ENCODE data around the gene USP49. TPM values are rescaled to one million over a fixed set of nuclear protein-coding genes. Genes with fewer than 3 reads are reported as not detected.
"Not testable (repeated sequence)": the region's sequence is repeated elsewhere in the genome, so short reads cannot be mapped to it uniquely, and the experiment has no call there.

Gene USP49
- total RNA-seq (1 to 10 TPM; 1.8 to 2.6 (median 2.3) TPM), polyA plus RNA-seq (1.5 TPM)
- long read RNA-seq, donor 1, partial matches to known transcripts, result 0 of 3 reads
- long read RNA-seq, donor 1, other reads (novel, unspliced or antisense), result 3 of 3 reads
- long read RNA-seq, donor 2, partial matches to known transcripts, result 1 of 1 reads
- long read RNA-seq, donor 2, other reads (novel, unspliced or antisense), result 0 of 1 reads
- long read RNA-seq, donor 3, partial matches to known transcripts, result 0 of 13 reads
- long read RNA-seq, donor 3, other reads (novel, unspliced or antisense), result 13 of 13 reads
- long read RNA-seq, donor 4, partial matches to known transcripts, result 0 of 2 reads
- long read RNA-seq, donor 4, other reads (novel, unspliced or antisense), result 2 of 2 reads

DNA sequence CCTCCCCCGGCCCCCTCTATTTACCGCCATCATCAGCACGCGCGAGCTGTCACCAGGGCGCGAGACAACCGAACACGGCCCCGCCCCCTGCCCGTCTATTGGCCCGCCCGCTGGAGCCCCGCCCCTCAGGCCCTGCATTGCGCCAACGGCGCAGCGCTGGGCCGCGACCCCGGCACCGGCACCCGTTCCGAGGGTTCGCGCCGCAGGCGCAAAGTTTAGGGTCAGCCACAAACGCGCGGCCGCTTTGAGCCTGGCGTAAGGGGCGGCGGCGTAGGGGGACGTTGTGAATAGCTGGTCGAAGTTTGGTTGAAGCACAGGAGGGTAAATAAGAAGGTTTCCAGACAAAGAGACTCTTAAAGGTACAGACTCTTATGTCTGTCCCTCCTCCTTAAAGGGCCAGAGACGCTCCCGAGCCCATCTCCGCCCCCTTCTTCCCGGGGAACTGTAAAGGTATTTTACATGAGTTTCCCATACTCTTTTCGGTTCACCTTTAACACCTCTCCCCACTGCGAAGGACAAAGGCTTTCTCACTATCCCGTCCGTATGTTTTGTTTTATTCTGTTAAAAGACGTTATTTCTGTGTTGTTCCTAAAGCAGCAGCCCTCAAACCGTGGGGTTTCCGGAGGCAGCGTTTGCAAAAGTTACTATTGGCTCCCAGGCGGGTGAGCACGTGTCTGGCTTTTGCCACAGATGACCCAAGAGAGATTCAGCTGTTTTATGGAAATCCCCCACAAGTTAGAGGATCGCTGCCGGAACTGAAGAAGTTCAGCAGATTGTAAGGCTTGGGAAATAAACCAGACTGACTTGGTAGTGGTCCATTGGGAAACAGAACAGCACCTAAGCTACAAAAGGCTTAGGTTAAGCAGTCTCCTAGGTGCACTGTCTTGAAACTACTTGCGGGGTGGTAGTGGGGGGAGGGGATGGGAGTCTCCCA lies at the start of gene USP49:
Gene USP49, minus strand, starts transcription at position 76 of the 934 bp plus-strand sequence. CDS start 88,392 bp downstream, outside the sequence.
- no peaks in the 10 kb centered on the region for H3K9me3 ChIP-seq (ENCODE audit: control insufficient read depth, low read length)
- peak within 1 kb of the TSS; percentile 56 for H3K27ac ChIP-seq (ENCODE audit: low read length)
- no peaks in the 10 kb centered on the region for H3K27me3 ChIP-seq (ENCODE audit: control insufficient read depth, insufficient read depth)
- DNase-seq (peak; percentile 88 to 96 (median 95)), ATAC-seq (peak; percentile 99)
- intact Hi-C loops (cut with DNase I), result no loop called here
- WGBS, result under 1% methylated on average over 55 of the region's 55 CpGs
- H3K4me1 ChIP-seq (ENCODE audit: control insufficient read depth, insufficient read depth, low read length), result peaks cover 4% of the 10 kb centered on the region
- peak within 1 kb of the TSS; percentile 82 for H3K4me3 ChIP-seq (ENCODE audit: low read length)

DNA sequence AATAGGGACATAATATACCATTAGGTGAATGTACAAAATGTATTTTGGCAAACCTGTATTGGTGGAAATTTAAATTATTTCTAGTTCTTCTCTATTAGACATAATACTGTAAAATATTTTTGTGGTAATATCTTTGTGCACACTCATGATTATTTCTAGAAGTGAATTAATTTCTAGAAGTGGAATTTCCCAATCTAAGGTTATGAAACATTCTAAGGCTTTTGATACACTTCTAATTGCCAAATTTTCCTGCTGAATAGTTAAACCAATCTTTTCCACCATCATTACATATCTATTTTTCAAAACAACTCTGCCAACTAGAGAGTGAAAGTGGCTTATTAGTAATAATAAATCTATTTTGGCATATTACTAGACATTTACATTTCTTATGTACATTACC lies 48.3 kb upstream of the USP49 start:
- no peak overlapping the region for H3K27ac ChIP-seq (ENCODE audit: low read length)
- ATAC-seq (no peak), DNase-seq (no peak)
- H3K9me3 ChIP-seq (ENCODE audit: control insufficient read depth, low read length), result no peaks in the 10 kb centered on the region
- H3K4me1 ChIP-seq (ENCODE audit: control insufficient read depth, insufficient read depth, low read length), result peaks cover 15% of the 10 kb centered on the region
- no peak overlapping the region for H3K4me3 ChIP-seq (ENCODE audit: low read length)
- H3K27me3 ChIP-seq (ENCODE audit: control insufficient read depth, insufficient read depth), result no peaks in the 10 kb centered on the region
- intact Hi-C loops (cut with DNase I), result loop anchor here in 2 of 4 donors (5.0 kb wide), 2 partner anchors 99 to 104 kb away; no protein-coding TSS in a partner anchor

DNA sequence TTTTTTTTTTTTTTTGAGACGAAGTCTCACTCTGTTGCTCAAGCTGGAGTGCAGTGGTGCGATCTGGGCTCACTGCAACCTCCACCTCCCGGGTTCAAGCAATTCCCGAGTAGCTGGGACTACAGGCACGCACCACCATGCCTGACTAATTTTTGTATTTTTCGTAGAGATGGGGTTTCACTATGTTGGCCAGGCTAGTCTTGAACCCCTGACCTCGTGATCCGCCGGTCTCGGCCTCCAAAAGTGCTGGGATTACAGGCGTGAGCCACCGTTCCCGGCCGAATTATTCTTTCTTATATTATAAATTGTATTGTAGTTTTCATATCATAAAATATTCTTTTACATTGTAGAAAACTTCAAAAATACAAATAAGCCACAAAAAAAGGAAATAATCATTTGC lies 47.7 kb upstream of the USP49 start:
- not testable (repeated sequence) for DNase-seq; H3K27me3 ChIP-seq (ENCODE audit: control insufficient read depth, insufficient read depth); H3K9me3 ChIP-seq (ENCODE audit: control insufficient read depth, low read length); H3K4me3 ChIP-seq (ENCODE audit: low read length); ATAC-seq; H3K27ac ChIP-seq (ENCODE audit: low read length)
- peaks cover 20% of the 10 kb centered on the region for H3K4me1 ChIP-seq (ENCODE audit: control insufficient read depth, insufficient read depth, low read length)
- 94% methylated on average over 14 of the region's 14 CpGs for WGBS
- intact Hi-C loops (cut with DNase I), result loop anchor here in 2 of 4 donors (5.0 kb wide), 2 partner anchors 99 to 104 kb away; no protein-coding TSS in a partner anchor

DNA sequence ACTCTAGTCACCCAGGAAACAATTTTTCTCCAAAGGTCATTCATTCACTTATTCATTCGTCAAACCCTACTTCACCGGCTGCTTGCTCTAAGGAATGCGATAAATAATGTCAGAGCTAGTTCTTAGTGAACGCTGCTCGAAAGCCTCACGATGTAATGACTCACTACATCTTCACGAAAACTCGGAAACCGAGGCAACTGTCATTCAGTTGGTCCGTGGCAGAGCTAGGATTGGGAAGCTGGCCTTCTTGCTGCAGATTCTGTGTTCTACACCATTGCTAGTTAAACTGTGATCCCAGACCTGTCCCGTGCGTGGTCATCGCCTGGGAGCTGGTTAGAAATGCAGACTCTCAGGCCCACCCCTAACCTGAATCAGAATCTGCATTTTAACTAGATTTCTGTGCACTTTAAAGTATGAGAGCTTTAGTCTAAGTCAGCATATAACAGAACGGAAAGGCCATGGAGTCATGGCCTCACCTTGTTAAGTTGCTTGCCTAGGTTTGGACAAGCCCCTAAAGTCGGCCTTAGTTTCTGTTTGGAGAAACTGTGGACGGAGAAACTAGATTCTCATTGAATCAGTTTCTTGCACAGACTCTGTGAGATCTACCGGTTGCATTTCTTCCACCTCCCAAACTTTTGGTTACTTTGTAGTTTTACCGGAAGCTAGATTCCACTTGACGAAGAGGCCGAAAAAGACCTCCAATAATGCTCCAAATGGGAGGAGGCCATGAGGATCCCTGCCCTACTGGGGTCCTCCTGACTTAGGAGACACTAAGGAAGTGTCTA lies 47.1 kb upstream of the USP49 start:
- 41% methylated on average over 20 of the region's 20 CpGs for WGBS
- Histone ChIP-seq H3K4me3 (ENCODE audit: low read length) (peak overlapping the region; percentile 84), H3K27me3 (ENCODE audit: control insufficient read depth, insufficient read depth) (no peaks in the 10 kb centered on the region), H3K4me1 (ENCODE audit: control insufficient read depth, insufficient read depth, low read length) (peaks cover 20% of the 10 kb centered on the region), H3K27ac (ENCODE audit: low read length) (peak overlapping the region; percentile 38), H3K9me3 (ENCODE audit: control insufficient read depth, low read length) (no peaks in the 10 kb centered on the region)
- intact Hi-C loops (cut with DNase I), result loop anchor here in 2 of 4 donors (5.0 kb wide), 2 partner anchors 100 to 105 kb away; no protein-coding TSS in a partner anchor
- ATAC-seq, result peak in 1 of 2 donors; percentile 1
- no peak for DNase-seq

DNA sequence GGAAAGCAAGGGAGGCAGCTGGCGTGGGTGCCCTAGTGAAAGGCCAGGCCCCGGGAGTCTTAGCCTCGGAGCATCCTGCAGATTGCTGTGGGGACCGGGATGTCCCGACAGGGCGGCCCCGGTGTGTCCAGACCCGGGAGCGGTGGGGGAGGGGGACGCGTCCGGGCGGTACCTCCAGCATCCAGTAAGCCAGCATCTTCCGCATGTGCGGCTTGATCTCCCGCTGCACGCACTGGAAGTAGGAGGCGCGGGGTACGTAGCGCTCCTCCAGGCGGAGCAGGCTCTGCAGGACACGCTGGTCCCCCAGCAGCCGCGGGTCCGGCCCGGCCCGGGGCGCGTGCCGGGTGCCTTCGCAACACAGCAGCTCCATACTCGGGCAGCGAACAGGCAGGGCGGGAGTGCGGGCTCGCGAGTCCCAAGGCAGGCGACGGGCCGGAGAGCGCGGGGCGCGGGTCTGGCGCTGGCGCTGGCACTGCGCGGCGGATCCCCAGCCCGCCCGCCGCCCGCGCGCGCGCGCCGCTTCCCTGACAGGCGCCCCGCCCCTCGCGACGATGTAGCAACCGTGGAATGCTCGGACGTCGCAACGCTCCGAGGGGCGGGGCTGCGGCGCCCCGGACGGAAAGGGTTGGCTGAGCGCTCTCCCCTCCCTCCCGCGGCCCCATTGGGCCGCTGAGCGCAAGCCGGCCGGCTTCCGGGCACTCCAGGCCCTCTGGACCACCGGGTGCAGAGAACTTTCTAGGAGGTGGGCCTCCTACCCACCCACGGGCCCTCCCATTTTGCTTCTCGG lies 46.3 kb upstream of the USP49 start, which contains the start of gene CCND3:
Gene CCND3, minus strand, starts transcription at position 529 of the 787 bp plus-strand sequence. Its CDS starts 159 bp downstream, at position 370.
- Histone ChIP-seq H3K4me1 (ENCODE audit: control insufficient read depth, insufficient read depth, low read length) (peaks cover 21% of the 10 kb centered on the region), H3K9me3 (ENCODE audit: control insufficient read depth, low read length) (no peaks in the 10 kb centered on the region), H3K27ac (ENCODE audit: low read length) (peak within 1 kb of the TSS; percentile 87), H3K27me3 (ENCODE audit: control insufficient read depth, insufficient read depth) (no peaks in the 10 kb centered on the region), H3K4me3 (ENCODE audit: low read length) (peak within 1 kb of the TSS; percentile 84)
- peak; percentile 91 to 95 for ATAC-seq
- peak; percentile 96 to 98 (median 97) for DNase-seq
- WGBS, result 1% methylated on average over 87 of the region's 87 CpGs
- intact Hi-C loops (cut with DNase I), result loop anchor here in 2 of 4 donors (5.0 kb wide), 2 partner anchors 101 to 106 kb away; no protein-coding TSS in a partner anchor

DNA sequence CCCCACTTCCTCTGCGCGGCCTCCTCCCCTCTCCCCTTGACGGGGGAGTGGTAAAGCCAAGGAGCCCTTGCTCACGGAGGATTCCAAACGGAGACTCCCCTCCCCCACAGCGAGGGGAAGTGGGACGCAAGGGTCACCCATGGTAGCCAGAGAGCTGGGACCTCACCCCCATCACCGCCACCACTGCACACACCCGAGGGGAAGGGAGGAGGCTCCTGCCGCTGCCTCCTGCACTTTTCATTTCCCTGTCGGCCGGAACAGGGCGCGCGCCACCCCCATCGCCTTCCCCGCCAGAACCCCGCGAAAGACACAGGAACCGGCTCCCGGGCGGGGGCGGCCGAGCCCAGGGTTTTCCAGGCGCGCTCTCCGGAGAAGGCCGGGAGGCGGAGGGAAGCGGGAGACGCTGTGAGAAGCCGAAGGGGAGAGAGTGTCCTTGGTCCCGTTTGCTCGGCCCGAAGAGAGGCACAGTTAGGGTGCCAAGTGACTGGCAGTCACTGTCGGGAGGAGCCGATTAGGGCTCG lies 45.6 kb upstream of the USP49 start:
- H3K4me1 ChIP-seq (ENCODE audit: control insufficient read depth, insufficient read depth, low read length), result peaks cover 22% of the 10 kb centered on the region
- intact Hi-C loops (cut with DNase I), result loop anchor here in 2 of 4 donors (5.0 kb wide), 2 partner anchors 101 to 106 kb away; no protein-coding TSS in a partner anchor

DNA sequence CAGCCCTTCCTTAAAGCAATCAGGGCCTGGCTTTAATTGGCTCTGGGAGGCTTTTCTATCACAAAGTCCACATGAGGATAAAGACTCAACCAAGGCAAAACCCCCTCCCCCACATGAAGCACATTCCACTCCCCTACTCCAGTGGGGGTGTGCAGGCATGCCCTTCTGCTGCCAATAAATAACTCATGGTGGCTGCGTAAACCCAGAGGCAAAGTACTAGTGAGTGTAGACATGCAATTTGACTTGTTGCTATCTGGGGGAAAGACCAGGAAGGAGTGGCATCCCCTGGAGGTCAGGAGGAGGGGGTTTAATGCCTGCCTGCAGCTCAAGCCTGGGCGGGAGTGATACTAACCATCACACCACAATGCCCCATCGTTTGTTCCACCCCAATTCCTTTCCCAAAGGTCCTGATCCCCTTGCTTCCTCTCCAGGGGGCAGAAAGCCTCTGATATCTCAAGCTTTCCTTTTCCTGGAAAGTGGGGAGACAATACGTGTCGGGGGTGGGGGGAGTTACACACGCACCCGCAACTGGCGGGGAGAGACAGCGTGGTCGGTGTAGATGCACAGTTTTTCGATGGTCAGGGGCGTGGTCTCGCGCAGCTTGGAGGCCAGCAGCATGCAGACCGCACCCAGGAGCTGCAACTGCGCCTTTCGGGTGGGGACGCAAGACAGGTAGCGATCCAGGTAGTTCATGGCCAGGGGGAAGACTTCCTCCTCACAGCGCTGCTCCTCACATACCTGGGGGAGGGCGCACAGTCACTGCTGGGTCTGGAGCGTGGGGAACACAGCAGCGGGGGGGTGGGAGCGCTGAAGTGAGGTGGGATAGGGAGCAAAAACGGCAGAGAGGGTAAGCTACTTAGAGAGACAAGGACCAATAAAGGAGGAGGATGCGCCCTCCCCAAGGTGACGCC lies 44.9 kb upstream of the USP49 start:
- peak overlapping the region; percentile 87 for H3K27ac ChIP-seq (ENCODE audit: low read length)
- DNase-seq (peak in 1 of 3 donors; percentile 62), ATAC-seq (no peak)
- H3K27me3 ChIP-seq (ENCODE audit: control insufficient read depth, insufficient read depth), result no peaks in the 10 kb centered on the region
- no peaks in the 10 kb centered on the region for H3K9me3 ChIP-seq (ENCODE audit: control insufficient read depth, low read length)
- intact Hi-C loops (cut with DNase I), result loop anchor here (5.0 to 10.0 kb wide), 4 partner anchors 102 to 155 kb away; partner anchors contain the start of genes PRICKLE4 (in 2 of the 4) and TOMM6 (in 2 of the 4)
- H3K4me3 ChIP-seq (ENCODE audit: low read length), result peak overlapping the region; percentile 84
- peaks cover 22% of the 10 kb centered on the region for H3K4me1 ChIP-seq (ENCODE audit: control insufficient read depth, insufficient read depth, low read length)
- WGBS, result 8% methylated on average over 27 of the region's 27 CpGs

More for the DNA sequence above, 45.6 kb upstream of the USP49 start:
- ATAC-seq (peak; percentile 35 to 50), DNase-seq (peak; percentile 66 to 87 (median 79))
- peak overlapping the region; percentile 84 for H3K4me3 ChIP-seq (ENCODE audit: low read length)
- H3K27me3 ChIP-seq (ENCODE audit: control insufficient read depth, insufficient read depth), result no peaks in the 10 kb centered on the region
- WGBS, result under 1% methylated on average over 38 of the region's 38 CpGs
- peak overlapping the region; percentile 87 for H3K27ac ChIP-seq (ENCODE audit: low read length)
- H3K9me3 ChIP-seq (ENCODE audit: control insufficient read depth, low read length), result no peaks in the 10 kb centered on the region

DNA sequence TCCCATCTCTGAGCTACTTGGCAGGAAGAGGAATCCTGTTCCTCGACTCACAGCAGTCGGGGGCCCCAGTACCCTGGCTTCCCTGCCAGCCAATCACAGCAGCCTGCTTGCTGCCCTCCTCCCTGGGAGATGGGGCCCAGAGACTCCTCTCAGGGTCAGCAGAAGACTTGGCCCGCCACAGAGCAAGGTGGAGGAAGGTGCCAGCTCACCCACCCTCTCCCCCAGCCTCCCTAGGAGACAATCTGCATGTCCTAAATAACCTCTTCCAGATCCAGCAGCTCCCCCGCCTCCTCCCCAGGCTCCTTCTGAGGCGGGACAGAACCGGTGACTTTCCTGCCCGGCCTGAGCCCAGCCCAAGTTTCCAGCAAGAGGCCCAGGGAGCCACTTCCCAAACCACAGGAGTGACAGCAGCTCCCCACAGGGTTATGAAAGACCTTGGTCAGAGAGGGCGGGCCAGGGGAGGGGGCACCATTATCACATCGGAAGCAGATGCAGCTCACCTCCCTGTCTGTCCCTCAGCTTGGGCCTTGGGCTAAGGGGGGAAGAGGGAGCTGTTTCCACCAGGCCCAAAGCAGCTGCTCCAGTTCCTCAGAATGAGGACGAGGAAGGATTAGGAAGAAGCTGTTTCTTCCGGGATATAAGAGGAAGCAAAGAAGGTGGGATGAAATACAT lies 44.1 kb upstream of the USP49 start:
- no peaks in the 10 kb centered on the region for H3K9me3 ChIP-seq (ENCODE audit: control insufficient read depth, low read length)
- no peaks in the 10 kb centered on the region for H3K27me3 ChIP-seq (ENCODE audit: control insufficient read depth, insufficient read depth)
- H3K4me1 ChIP-seq (ENCODE audit: control insufficient read depth, insufficient read depth, low read length), result peaks cover 22% of the 10 kb centered on the region
- intact Hi-C loops (cut with DNase I), result loop anchor here in 3 of 4 donors (5.0 to 10.0 kb wide), 3 partner anchors 108 to 155 kb away; partner anchors contain the start of genes PRICKLE4 (in 2 of the 3) and TOMM6 (in 2 of the 3)
- peak overlapping the region; percentile 17 for H3K27ac ChIP-seq (ENCODE audit: low read length)
- 24% methylated on average over 11 of the region's 11 CpGs for WGBS
- DNase-seq, result peak; percentile 55 to 78 (median 76)
- peak in 1 of 2 donors; percentile 11 for ATAC-seq
- H3K4me3 ChIP-seq (ENCODE audit: low read length), result no peak overlapping the region
